NCI-H2196 treated with DMSO at 0.1 percent for 48 hours (cell line): ENCODE measurements around the gene CALN1.
"Not testable (repeated sequence)": the region's sequence is repeated elsewhere in the genome, so short reads cannot be mapped to it uniquely, and the experiment has no call there.

Experiments used
- DNase-seq: peaks from one replicate; lab custom pipeline; 2025; ENCODE audit not compliant: unreplicated experiment; lab: John Stamatoyannopoulos, UW

CALN1 gene

GRCh38 chr7:72409638-72410015 is 2.5 kb downstream of the CALN1 start:
- no peak for DNase-seq

GRCh38 chr7:72408966-72409637 is 3.0 kb downstream of the CALN1 start:
- DNase-seq = no peak

- no peak for DNase-seq
Observed at GRCh38 chr7:72406820-72407403, 5.2 kb downstream of the CALN1 start.

- no peak for DNase-seq
Observed at GRCh38 chr7:72405871-72406270, 6.3 kb downstream of the CALN1 start.

- no peak for DNase-seq
Observed at GRCh38 chr7:72405418-72405817, 6.7 kb downstream of the CALN1 start.

GRCh38 chr7:72404743-72405142 is 7.4 kb downstream of the CALN1 start:
- no peak for DNase-seq

GRCh38 chr7:72403458-72404076 is 8.6 kb downstream of the CALN1 start:
- no peak for DNase-seq

GRCh38 chr7:72394016-72394415 is 18.1 kb downstream of the CALN1 start:
- DNase-seq = no peak

- no peak for DNase-seq
Observed at GRCh38 chr7:72391821-72392377, 20.2 kb downstream of the CALN1 start.

- DNase-seq = no peak
Observed at GRCh38 chr7:72386118-72386517, 26.0 kb downstream of the CALN1 start.

- no peak for DNase-seq
Observed at GRCh38 chr7:72362246-72362645, 49.9 kb downstream of the CALN1 start.

GRCh38 chr7:72345208-72345727 is 66.9 kb downstream of the CALN1 start:
- no peak for DNase-seq

- no peak for DNase-seq
Observed at GRCh38 chr7:72343991-72344390, 68.1 kb downstream of the CALN1 start.

GRCh38 chr7:72343354-72343753 is 68.8 kb downstream of the CALN1 start:
- DNase-seq = not testable (repeated sequence)

GRCh38 chr7:72337390-72338167 is 74.6 kb downstream of the CALN1 start:
- no peak for DNase-seq

GRCh38 chr7:72336632-72337389 is 75.3 kb downstream of the CALN1 start:
- no peak for DNase-seq

- no peak for DNase-seq
Observed at GRCh38 chr7:72336382-72336631, 75.8 kb downstream of the CALN1 start.

- no peak for DNase-seq
Observed at GRCh38 chr7:72335561-72336381, 76.4 kb downstream of the CALN1 start.

- DNase-seq = no peak
Observed at GRCh38 chr7:72334698-72335097, 77.4 kb downstream of the CALN1 start.

- no peak for DNase-seq
Observed at GRCh38 chr7:72334066-72334465, 78.1 kb downstream of the CALN1 start.
